Immature natural killer cell (primary cell): ENCODE results near the gene METRNL. TPM values are rescaled to one million over a fixed set of nuclear protein-coding genes. Genes with fewer than 3 reads are reported as not detected.
A peak's percentile ranks its signal among the peaks of the same experiment; 100 is the strongest.
"Not testable (repeated sequence)": the region's sequence is repeated elsewhere in the genome, so short reads cannot be mapped to it uniquely, and the experiment has no call there.

ENCODE experiments used
- DNase-seq, 3 donors: peaks; one replicate each; pipeline ENCODE4 v3.0.0; 2022; ENCODE audit warnings: mixed read lengths in 1 of 3
- H3K27ac Mint-ChIP-seq, 6 donors: one replicate each; pipeline ENCODE4 v1.8.0; 2020; ENCODE audit warnings: mixed read lengths in 6 of 6, mild to moderate bottlenecking in 5 of 6, inconsistent platforms in 4 of 6, moderate library complexity in 3 of 6
- H3K27me3 Mint-ChIP-seq, 3 donors: one replicate each; pipeline ENCODE4 v1.8.0; 2020 to 2021; ENCODE audit warnings: low read depth in 3 of 3, mild to moderate bottlenecking in 3 of 3, mixed read lengths in 3 of 3, moderate library complexity in 3 of 3, inconsistent platforms in 1 of 3
- H3K36me3 Mint-ChIP-seq, 3 donors: one replicate each; pipeline ENCODE4 v1.8.0; 2020; ENCODE audit warnings: mixed read lengths in 3 of 3, inconsistent platforms in 2 of 3, mild to moderate bottlenecking in 2 of 3
- H3K4me1 Mint-ChIP-seq, 2 donors: one replicate each; pipeline ENCODE4 v1.8.0; 2020; ENCODE audit warnings: inconsistent platforms in 2 of 2, mild to moderate bottlenecking in 2 of 2, mixed read lengths in 2 of 2, moderate library complexity in 1 of 2
- H3K4me3 Mint-ChIP-seq, 5 donors: one replicate each; pipeline ENCODE4 v1.8.0; 2020; ENCODE audit warnings: mild to moderate bottlenecking in 5 of 5, mixed read lengths in 5 of 5, inconsistent platforms in 3 of 5, moderate library complexity in 3 of 5
- H3K9me3 Mint-ChIP-seq, 6 donors: one replicate each; pipeline ENCODE4 v1.8.0; 2020; ENCODE audit warnings: mild to moderate bottlenecking in 6 of 6, mixed read lengths in 6 of 6, inconsistent platforms in 4 of 6, moderate library complexity in 3 of 6
- polyA plus RNA-seq, 3 donors: library from polyadenylated mRNA; unstranded; fragments of 300-500 nt; fragmentation: Illumina TruSeq; gene quantifications; one replicate each; pipeline ENCODE4 v1.2.3, GENCODE V29; 2021

Gene METRNL
- polyA plus RNA-seq, 3 donors from 2014 or later = 13.6 to 72.3 (median 49.2) TPM

- Mint-ChIP-seq H3K36me3 (peaks cover 20 to 45% (median 35%) of the 10 kb centered on the region in 3 donors), H3K4me1 (peaks cover 10 to 15% of the 10 kb centered on the region in 2 donors), H3K27ac (no peak overlapping the region), H3K27me3 (peaks cover 0 to 1% (median 0%) of the 10 kb centered on the region in 3 donors), H3K9me3 (peaks cover 0 to 12% (median 7%) of the 10 kb centered on the region in 6 donors), H3K4me3 (no peak overlapping the region)
- no peak for DNase-seq
These were observed 36.8 kb upstream of the METRNL start for GRCh38 chr17:83042522-83043158.

GRCh38 chr17:83044479-83044878, 34.9 kb upstream of the METRNL start:
- H3K27ac Mint-ChIP-seq = peak overlapping the region in 2 of 6 donors; percentile 15 to 17
- H3K4me1 Mint-ChIP-seq = peaks cover 26 to 31% of the 10 kb centered on the region in 2 donors
- peaks cover 0 to 12% (median 7%) of the 10 kb centered on the region in 6 donors for H3K9me3 Mint-ChIP-seq
- not testable (repeated sequence) for H3K27me3 Mint-ChIP-seq, H3K4me3 Mint-ChIP-seq, DNase-seq
- peaks cover 20 to 37% (median 35%) of the 10 kb centered on the region in 3 donors for H3K36me3 Mint-ChIP-seq

GRCh38 chr17:83046448-83047181, 32.8 kb upstream of the METRNL start:
- H3K9me3 Mint-ChIP-seq = peaks cover 0 to 4% (median 2%) of the 10 kb centered on the region in 6 donors
- H3K27ac Mint-ChIP-seq = peak overlapping the region in 3 of 6 donors; percentile 63 to 85 (median 79)
- H3K4me3 Mint-ChIP-seq = peak overlapping the region in 2 of 5 donors; percentile 8 to 27
- H3K36me3 Mint-ChIP-seq = peaks cover 12 to 24% (median 22%) of the 10 kb centered on the region in 3 donors
- H3K4me1 Mint-ChIP-seq = peaks cover 37% of the 10 kb centered on the region in 2 donors
- no peak for DNase-seq
- peaks cover 0 to 8% (median 4%) of the 10 kb centered on the region in 3 donors for H3K27me3 Mint-ChIP-seq

GRCh38 chr17:83047182-83047478, 32.3 kb upstream of the METRNL start:
- Mint-ChIP-seq H3K27me3 (peaks cover 2 to 13% (median 7%) of the 10 kb centered on the region in 3 donors), H3K4me1 (peaks cover 37 to 39% of the 10 kb centered on the region in 2 donors), H3K9me3 (peaks cover 0 to 4% (median 0%) of the 10 kb centered on the region in 6 donors), H3K4me3 (peak overlapping the region in 1 of 5 donors; percentile 3), H3K36me3 (peaks cover 10 to 21% (median 19%) of the 10 kb centered on the region in 3 donors), H3K27ac (no peak overlapping the region)
- DNase-seq = no peak

GRCh38 chr17:83047818-83048475, 31.5 kb upstream of the METRNL start:
- Mint-ChIP-seq H3K27me3 (peaks cover 2 to 12% (median 7%) of the 10 kb centered on the region in 3 donors), H3K36me3 (peaks cover 4 to 13% (median 13%) of the 10 kb centered on the region in 3 donors), H3K4me1 (peaks cover 37 to 40% of the 10 kb centered on the region in 2 donors), H3K27ac (peak overlapping the region; percentile 85 to 98 (median 94)), H3K4me3 (peak overlapping the region; percentile 78 to 96 (median 86))
- H3K9me3 Mint-ChIP-seq, DNase-seq: not testable (repeated sequence)

- H3K4me1 Mint-ChIP-seq = peaks cover 47 to 62% of the 10 kb centered on the region in 2 donors
- H3K4me3 Mint-ChIP-seq = peak overlapping the region; percentile 73 to 83 (median 75)
- H3K36me3 Mint-ChIP-seq = peaks cover 0 to 6% (median 4%) of the 10 kb centered on the region in 3 donors
- H3K27me3 Mint-ChIP-seq = peaks cover 12 to 22% (median 20%) of the 10 kb centered on the region in 3 donors
- no peak for DNase-seq
- H3K9me3 Mint-ChIP-seq = no peaks in the 10 kb centered on the region
- peak overlapping the region; percentile 51 to 90 (median 86) for H3K27ac Mint-ChIP-seq
These were observed 28.6 kb upstream of the METRNL start for GRCh38 chr17:83050651-83051395.

- H3K36me3 Mint-ChIP-seq = peaks cover 0 to 3% (median 3%) of the 10 kb centered on the region in 3 donors
- peak overlapping the region; percentile 86 to 99 (median 98) for H3K27ac Mint-ChIP-seq
- peaks cover 42 to 58% of the 10 kb centered on the region in 2 donors for H3K4me1 Mint-ChIP-seq
- H3K27me3 Mint-ChIP-seq = peaks cover 12 to 22% (median 20%) of the 10 kb centered on the region in 3 donors
- H3K4me3 Mint-ChIP-seq = peak overlapping the region; percentile 74 to 83 (median 78)
- H3K9me3 Mint-ChIP-seq = no peaks in the 10 kb centered on the region
- peak; percentile 98 to 100 (median 99) for DNase-seq
These were observed 27.8 kb upstream of the METRNL start for GRCh38 chr17:83051396-83052240.

GRCh38 chr17:83052241-83052564, 27.2 kb upstream of the METRNL start:
- peaks cover 39 to 56% of the 10 kb centered on the region in 2 donors for H3K4me1 Mint-ChIP-seq
- H3K27me3 Mint-ChIP-seq = peaks cover 12 to 22% (median 20%) of the 10 kb centered on the region in 3 donors
- no peak for DNase-seq
- H3K9me3 Mint-ChIP-seq = no peaks in the 10 kb centered on the region
- H3K4me3 Mint-ChIP-seq = peak overlapping the region; percentile 71 to 83 (median 78)
- H3K36me3 Mint-ChIP-seq = no peaks in the 10 kb centered on the region
- H3K27ac Mint-ChIP-seq = peak overlapping the region; percentile 86 to 99 (median 98)

GRCh38 chr17:83053021-83053681, 26.3 kb upstream of the METRNL start:
- Mint-ChIP-seq H3K9me3 (no peaks in the 10 kb centered on the region), H3K4me1 (peaks cover 36 to 52% of the 10 kb centered on the region in 2 donors), H3K27ac (peak overlapping the region; percentile 96 to 100 (median 99)), H3K27me3 (peaks cover 12 to 22% (median 20%) of the 10 kb centered on the region in 3 donors), H3K36me3 (no peaks in the 10 kb centered on the region), H3K4me3 (peak overlapping the region; percentile 62 to 80 (median 74))
- no peak for DNase-seq

- peaks cover 28 to 44% of the 10 kb centered on the region in 2 donors for H3K4me1 Mint-ChIP-seq
- DNase-seq = peak; percentile 85 to 87 (median 85)
- no peaks in the 10 kb centered on the region for H3K36me3 Mint-ChIP-seq
- H3K27ac Mint-ChIP-seq = peak overlapping the region; percentile 96 to 100 (median 99)
- H3K27me3 Mint-ChIP-seq = peaks cover 12 to 20% (median 17%) of the 10 kb centered on the region in 3 donors
- peak overlapping the region; percentile 62 to 80 (median 74) for H3K4me3 Mint-ChIP-seq
- no peaks in the 10 kb centered on the region for H3K9me3 Mint-ChIP-seq
These were observed 25.5 kb upstream of the METRNL start for GRCh38 chr17:83053739-83054451.

- Mint-ChIP-seq H3K4me3 (peak overlapping the region; percentile 62 to 80 (median 74)), H3K4me1 (peaks cover 22 to 38% of the 10 kb centered on the region in 2 donors), H3K27me3 (peaks cover 12 to 20% (median 17%) of the 10 kb centered on the region in 3 donors), H3K27ac (peak overlapping the region; percentile 96 to 100 (median 99)), H3K36me3 (no peaks in the 10 kb centered on the region), H3K9me3 (no peaks in the 10 kb centered on the region)
- peak; percentile 80 to 82 (median 82) for DNase-seq
These were observed 24.8 kb upstream of the METRNL start for GRCh38 chr17:83054518-83055125.
